Stimulated activated CD8-positive, alpha-beta memory T cell treated with anti-CD3 and anti-CD28 coated beads, Interleukin-4, amount 100 ng/mL, for 48 hours (primary cell): ENCODE measurements around the gene P3H1.
"Not testable (repeated sequence)": the region's sequence is repeated elsewhere in the genome, so short reads cannot be mapped to it uniquely, and the experiment has no call there.

Experiments
- DNase-seq: peaks from one replicate; pipeline ENCODE4 v3.0.0-alpha.2; 2020

P3H1 gene, protein sequence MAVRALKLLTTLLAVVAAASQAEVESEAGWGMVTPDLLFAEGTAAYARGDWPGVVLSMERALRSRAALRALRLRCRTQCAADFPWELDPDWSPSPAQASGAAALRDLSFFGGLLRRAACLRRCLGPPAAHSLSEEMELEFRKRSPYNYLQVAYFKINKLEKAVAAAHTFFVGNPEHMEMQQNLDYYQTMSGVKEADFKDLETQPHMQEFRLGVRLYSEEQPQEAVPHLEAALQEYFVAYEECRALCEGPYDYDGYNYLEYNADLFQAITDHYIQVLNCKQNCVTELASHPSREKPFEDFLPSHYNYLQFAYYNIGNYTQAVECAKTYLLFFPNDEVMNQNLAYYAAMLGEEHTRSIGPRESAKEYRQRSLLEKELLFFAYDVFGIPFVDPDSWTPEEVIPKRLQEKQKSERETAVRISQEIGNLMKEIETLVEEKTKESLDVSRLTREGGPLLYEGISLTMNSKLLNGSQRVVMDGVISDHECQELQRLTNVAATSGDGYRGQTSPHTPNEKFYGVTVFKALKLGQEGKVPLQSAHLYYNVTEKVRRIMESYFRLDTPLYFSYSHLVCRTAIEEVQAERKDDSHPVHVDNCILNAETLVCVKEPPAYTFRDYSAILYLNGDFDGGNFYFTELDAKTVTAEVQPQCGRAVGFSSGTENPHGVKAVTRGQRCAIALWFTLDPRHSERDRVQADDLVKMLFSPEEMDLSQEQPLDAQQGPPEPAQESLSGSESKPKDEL

DNA sequence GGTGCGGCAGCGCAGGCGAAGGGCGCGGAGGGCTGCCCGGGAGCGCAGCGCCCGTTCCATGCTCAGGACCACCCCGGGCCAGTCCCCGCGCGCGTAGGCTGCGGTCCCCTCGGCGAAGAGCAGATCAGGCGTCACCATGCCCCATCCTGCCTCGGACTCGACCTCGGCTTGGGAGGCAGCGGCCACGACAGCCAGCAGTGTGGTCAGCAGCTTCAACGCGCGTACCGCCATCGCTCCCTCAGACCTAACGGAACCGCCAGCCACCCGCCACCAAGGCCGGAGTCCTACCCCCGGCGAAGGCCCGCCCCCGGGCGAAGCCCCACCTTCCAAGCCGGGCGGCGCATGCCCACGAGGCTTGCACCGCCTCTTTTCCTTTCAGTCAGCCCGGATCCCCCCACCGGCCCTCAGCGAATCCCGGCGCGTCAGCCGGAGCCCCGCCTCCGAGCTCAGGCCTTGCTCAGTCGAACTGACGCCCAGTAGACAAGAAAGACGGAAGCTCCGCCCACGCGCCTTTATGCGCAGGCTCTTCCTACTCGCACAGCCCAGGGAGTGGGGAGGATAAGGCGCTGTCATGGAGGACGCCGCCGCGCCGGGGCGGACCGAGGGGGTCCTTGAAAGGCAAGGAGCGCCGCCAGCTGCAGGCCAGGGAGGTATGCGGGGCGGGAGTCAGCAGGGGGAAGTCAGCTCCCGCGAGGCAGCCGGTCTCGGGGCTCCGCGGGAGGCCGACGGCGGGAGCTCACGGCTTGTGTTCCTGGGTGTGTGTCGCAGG is at the start of gene P3H1, which contains the start of gene C1orf50:
TSS of gene P3H1 (minus strand) at position 288 of the 769 bp plus-strand sequence. CDS start at position 231, 57 bp downstream.
TSS of gene C1orf50 (plus strand) at position 509 of the 769 bp plus-strand sequence. CDS start at position 572, 63 bp downstream.
- DNase-seq: peak; percentile 100

DNA sequence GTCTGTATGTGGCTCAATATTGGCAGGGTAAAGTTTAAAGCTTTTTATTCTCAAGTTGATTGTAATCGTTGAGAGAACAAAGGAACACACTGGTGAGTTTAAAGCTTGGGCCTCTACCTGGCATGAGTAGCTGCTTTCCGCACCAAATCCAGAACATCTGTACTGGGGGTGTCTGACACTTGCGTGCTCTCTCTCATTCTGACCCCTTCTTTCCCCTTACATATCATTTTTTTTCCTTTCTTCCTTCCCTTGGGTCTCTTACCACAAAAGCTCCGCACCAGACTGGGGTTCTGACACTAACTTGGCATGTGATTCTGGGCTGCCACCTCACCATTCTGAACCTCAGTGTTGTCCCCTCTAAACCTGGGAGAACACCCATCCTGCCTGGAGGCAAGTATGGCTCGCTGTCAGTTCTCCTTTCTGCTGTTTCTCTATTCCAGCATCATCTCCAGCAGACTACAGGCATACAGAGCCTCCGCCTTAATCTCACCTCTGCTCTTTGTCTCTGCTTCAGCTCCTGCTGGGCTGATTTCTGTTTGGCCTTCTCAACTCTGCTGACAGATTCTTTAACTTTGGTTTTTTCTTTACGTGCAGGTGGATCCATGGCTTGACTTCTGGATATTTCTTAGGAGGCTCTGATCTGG is 49.2 kb upstream of the P3H1 start:
- DNase-seq: peak; percentile 31

DNA sequence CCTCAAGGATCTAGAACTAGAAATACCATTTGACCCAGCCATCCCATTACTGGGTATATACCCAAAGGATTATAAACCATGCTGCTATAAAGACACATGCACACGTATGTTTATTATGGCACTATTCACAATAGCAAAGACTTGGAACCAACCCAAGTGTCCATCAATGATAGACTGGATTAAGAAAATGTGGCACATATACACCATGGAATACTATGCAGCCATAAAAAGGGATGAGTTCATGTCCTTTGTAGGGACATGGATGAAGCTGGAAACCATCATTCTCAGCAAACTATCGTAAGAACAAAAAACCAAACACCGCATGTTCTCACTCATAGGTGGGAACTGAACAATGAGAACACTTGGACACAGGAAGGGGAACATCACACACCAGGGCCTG is 48.0 kb upstream of the P3H1 start:
- DNase-seq: not testable (repeated sequence)

DNA sequence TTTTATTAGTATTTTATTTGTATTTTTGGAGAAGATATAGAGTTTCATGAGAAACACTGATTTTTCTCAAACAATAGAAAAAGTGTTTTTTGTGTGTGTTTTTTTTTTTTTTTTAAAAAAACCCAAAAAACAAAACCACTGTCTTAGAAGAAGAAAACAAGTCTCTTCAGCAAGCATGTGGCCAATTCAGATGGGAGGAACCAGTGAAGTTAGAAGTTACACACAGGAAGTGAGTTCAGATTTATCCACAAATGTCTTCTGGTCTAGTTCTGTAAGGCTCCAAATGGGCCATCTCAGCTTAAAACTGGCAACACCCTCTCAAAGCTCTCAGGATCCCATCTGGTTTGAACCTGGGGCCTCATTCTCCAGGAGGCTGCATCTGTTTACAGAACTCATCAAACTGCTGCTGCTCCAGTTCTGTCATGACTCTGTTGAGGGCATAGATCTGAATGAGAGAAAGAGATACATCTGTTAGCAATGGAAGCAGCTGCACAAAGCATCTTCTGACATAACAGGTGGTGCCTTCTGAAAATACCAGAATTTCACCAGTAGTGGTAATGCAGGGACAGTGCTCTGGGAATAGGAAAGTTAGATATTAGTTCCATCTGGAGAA is 40.3 kb upstream of the P3H1 start:
- no peak for DNase-seq

DNA sequence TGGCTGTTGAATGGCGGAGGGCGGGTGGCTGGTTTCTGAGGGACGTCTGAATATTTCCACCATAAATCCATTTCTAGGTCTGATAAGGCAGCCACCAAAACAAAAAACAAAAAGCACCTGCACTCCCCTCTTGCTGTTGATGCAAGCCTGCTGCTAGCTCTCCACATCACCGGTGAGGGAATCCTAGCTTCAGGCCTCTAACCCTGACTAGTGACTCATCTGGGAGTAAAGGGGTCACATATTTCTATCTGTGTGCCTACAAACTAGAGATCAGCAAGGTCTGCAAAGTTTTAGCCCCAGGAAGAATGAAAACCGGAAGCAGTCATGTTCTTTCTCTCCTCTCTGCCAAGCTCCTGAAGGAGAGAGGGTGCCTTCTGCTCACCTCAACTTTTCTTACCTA is 39.8 kb upstream of the P3H1 start:
- no peak for DNase-seq

DNA sequence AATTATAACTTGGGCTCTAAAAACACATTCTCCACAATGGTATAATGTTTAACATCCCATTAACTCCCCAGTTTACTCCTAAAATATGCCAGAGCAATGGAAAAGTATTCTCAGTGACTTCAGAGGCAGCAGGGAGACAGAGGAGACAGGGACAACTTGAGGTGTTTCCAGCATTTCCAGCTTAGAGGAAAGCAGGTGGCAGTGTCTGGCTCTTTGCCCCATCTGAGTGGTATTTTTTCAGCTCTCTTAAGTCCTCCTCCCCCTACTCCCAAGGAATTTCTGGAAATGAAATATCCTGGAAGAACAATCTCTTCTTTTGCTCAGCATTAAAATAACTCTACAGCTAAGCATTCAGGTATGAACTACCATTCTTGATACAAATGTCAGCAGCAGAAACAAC is 39.3 kb upstream of the P3H1 start:
- DNase-seq: no peak

DNA sequence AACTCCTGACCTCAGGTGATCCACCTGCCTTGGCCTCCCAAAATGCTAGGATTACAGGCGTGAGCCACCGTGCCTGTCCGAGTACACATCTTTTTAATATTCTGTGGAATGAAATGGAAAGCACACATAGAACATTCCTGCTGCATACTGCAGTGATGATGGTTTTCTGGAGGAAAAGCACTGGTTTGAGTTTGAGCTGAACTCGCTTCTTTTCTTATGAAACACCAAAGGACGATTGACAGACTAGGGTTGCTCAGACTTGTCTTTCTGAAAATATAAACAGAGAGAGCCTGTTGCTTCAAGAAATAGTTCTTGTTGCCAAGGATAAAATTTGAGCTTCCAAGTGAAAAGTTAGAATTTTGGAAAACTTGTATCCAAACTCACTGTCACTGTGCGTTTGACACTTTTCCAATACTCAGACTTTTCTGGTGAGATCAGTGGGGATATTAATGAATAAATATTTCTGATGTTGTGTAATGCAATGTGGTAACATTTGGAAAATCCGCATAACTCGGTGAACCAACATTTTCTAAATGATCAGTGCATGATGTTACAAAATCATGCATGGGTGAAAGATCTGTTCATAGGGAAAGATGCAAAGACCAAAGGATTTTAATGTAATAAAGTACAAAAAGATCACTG is 35.1 kb upstream of the P3H1 start:
- DNase-seq: no peak

DNA sequence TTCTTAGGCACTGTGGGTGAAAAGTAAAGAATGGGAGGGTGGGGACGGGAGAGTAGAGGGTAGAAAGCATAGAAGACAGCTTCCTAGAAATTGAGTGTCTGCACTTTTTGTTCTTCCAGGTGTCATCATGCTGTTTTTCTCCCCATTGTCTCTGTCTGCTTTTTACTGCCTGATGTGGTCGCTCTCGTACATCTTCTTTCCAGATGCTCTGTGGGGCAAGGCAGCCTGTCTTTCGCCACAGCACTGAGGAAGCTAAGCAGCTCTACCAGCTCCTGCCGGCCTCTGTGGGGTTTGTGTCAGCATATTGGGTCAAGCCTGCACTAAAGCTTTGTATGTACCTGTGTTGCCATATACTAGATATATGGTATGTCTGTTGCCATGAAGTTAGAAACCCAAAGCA is 31.2 kb upstream of the P3H1 start:
- DNase-seq: no peak

DNA sequence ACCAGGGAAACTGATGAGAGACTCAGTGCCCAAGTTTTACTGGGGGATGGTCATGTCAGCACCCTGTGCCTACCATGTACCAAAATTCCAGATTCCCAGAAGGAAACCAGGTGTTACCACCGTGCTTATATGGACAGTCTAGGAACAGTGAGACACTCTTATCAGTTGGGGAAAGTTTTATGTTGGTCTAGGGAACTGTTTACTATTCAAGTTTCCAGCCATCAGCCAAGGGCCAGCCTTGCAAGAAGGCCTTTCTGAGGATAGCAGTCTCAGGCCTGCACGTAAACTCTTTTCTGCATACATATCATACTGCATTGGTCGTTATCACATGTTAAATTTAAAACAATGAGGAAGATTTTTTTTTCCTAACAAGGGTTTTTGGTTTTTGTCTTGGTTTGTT is 30.6 kb upstream of the P3H1 start:
- DNase-seq: no peak

DNA sequence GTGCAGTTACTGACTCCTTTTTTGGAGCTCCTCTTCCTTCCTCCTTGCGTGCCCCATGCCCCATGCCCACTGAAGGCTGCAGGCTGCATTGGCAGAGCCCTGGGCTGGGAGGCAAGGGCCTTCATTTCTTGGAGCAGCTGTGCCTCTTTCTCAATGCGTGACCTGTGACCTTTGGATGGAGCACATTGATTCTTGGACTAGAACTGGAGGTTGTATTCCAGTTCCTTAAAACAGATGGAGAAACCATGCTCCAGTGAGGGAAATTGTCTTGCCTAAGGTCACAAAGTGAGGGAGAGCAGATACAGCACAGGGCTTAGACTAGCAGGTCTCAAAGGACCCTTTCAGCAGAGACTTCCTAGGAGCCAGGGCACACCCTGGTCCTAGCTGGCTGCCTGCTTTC is 27.0 kb upstream of the P3H1 start:
- DNase-seq: no peak

DNA sequence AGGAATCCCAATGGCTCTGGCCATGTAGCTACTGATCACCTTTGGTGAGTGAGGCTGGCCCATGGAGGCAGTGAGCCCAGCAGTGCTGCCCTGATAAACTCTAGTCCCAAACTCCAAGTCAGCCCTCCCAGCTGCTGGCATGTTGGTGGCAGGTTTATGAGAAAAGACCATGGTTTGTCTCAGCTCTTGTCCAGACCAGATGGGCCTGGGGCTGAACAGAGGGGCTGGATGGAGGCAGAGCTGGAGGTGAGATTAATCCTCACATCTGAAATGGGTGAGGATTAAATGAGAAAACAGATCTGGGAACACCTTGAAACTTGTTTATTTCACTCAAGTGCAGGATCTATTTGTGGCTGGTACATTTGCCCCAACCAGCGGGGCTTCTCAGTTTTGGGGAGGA is 21.2 kb upstream of the P3H1 start:
- DNase-seq: no peak

DNA sequence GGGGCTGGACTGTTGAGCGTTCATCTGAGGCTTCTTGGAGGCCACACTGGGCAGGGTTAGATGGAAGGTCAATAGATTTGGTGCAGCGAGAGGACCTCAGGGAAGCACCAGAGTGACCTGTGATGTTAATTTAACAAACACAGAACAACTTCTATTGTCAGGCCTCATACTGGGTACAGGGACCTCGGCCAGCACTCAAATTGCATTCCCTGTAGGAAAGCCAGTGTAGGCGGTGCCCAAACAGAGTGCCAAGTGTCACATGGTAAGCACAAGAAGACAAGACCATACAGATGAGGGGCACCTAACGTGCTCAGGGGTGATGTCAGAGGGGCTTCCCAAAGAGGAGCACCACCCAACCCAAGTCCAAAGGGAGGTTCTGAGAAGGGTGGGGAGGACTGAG is 19.3 kb upstream of the P3H1 start:
- DNase-seq: no peak

DNA sequence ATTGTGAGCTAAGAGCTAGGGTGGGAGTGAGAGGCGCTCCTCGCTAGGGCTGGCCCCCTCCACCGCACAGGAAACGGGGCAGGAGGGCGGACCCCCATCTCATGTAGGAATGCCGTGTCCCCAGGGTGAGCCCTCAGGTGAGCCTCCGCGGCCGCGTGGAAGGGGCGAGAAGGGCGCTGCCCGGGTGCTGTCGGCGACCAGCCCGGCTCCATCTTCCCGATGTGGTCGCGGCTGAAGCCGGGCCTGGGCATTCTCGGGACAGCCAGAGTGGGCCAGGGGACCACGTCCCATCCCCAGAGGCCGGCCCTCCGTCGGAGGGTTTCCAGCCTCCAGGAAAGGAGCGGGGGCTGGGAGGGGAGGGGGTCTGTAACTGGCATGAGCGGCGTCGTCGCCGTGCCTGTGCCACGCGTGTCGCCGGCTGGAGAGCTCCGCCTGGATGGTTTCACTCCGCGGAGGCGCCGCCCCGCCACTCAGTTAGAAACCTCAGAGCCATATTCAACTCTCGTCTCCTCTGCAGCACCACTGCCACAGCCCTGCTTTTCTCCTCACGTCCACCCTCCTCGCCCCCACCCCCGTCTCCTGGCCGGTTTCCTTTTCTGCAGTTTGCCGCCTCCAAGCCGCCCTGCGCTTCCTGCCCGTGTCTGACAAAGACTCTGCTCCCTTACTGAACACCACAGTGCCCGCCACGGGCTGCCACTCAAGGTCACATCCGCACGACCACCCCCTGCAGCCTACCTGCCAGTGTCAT is 18.3 kb upstream of the P3H1 start, which contains the start of gene TMEM269:
TSS of gene TMEM269 (plus strand) at position 46 of the 748 bp plus-strand sequence. CDS start 4,903 bp downstream, outside the sequence.
- peak; percentile 59 for DNase-seq

DNA sequence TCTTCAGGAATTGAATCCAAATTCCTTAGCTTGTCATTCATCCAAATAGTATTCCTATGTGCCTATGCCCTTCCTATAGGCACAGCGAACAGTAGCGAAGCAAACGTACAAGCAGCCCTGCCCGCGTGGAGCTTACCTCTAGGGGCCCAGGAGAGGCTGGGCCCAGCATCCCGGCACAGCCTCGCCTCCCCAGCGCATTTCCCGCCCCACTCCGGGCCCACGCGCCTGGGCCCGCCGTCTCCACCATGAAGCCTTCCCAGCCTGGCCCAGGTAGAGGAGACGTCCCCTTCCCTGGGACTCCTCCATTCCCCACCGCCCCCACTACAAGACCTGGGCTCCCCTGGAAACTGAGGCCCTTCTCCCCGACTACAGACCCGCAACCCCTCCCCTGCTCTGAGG is 17.7 kb upstream of the P3H1 start:
- DNase-seq: no peak

DNA sequence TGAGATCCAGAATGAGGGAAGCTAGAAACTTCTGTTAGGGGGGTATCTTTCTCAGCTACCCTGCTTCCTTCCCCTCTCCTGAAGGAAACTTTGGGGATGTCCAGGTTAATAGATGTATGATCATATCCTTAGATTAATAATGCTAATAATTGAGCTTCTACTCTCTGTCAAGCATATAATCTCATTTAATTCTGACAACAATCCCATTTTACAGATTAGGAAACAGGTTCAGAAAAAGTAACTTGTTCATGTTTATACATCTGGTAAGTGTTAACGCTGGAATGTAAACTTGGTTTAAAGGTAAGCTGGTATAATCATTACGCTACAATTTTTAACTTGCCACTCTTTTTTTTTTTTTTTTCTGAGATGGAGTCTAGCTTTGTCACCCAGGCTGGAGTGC is 16.3 kb upstream of the P3H1 start:
- DNase-seq: no peak

DNA sequence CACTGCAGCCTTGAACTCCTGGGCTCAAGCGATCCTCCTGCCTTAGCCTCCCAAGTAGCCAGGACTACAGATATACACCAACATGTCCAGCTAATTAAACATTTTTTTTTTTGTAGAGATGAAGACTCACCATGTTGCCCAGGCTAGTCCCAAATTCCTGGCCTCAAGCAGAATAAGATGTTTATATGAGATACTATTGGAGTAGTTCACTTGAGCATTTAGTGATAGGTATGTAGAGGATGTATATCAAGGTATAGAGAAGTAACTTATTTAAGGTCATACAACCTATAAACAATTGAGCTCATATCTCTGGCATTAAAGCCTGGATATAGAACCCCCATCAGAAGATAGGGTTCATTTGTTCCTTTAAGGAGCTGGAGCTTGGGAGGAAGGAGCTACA is 13.3 kb upstream of the P3H1 start:
- DNase-seq: no peak

DNA sequence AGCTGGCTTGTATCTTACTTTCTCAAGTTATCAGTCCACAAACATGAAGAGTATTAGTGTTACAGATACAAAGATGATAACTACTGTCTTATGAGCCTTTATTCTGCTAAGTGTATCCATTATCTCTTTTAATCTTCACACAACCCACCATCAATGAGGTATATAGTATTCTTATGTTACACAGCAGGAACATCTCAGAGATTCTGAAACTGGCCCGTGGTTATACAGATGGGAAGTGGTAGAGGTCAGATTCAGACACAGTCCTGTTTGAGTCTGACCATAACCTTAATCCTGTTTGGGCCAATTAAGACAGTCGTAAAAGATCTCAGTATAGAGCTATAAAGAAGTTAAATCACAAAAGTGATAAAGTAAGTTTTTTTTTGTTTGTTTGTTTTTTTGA is 12.9 kb upstream of the P3H1 start:
- no peak for DNase-seq

DNA sequence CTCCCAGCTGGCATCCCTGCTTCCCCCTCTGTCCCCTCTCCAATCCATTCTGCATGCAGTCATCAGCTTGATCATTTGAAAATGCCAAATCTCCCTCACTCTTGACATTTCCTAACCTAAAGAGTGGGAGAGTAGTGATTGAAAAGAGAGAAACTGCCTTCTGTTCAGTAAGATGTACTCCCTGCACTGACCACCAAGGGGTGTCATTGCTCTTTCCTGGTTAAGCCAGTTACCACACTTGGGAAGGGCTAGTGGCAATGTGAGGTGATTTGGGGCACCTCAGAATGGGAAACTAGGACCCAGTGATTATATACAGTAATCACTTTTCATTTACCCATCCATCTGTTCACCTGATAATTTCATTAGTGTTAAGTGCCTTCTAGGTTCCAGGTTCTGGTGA is 11.0 kb upstream of the P3H1 start:
- peak; percentile 45 for DNase-seq

DNA sequence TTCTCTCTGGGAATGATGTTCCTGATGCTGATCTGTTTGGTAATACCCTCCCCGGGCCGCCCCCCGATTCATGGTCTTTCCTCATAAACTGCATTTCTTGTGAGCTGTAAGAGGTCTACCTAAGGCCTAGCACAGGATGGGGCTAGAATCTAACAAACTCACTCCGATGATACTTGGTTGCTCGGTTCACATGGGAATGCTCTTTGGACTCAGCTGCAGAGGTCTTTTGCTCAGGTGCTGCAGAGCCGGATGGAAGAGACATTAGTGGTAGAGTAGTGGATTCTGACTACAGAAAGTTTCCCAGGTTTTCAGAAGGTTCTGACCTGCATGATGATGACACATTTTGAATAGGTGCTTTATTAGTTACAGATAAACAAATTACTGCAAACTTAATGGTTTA is 9.7 kb upstream of the P3H1 start:
- no peak for DNase-seq

DNA sequence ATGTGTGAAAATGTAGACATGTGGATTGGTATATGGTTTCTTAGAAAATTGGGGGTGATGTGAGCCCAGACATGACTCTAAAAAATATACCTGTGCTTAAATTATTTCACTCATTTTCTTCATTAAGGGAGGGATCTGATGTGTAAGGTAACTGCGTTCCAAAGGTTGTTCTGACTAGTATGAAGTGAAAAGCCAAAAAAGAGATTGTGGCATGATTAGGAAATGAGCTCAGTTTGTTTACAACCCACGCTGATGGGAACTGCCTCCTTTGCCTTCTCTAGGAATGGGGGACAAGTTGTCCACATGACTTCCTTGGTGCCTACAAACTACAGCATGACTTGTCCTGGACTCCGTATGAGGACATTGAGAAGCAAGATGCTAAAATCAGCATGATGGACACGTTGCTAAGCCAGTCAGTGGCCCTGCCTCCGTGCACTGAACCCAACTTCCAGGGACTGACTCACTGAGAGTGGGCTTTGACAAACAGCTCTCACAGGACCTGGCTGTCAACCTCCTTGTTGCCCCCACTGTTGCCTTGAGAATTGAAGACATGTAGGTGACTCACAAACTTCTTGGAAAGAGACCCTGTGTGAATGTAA is 8.2 kb upstream of the P3H1 start:
- DNase-seq: peak; percentile 39

DNA sequence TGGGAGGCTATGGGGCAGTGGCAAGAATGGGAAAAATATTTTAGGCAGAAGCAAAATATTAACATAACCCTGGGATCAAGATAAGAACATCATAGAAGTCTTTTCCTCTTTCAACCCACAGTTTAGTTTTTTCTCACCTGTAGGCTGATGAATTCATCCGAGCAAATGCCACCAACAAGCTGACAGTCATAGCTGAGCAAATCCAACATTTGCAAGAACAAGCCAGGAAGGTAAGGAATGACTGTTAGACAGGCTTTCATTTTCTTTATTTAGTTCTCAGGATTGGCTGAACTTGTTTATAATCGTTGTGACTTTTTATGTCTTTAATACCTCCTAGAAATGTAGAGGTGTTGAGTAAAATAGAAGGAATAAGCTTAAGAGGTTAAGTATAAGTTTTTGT is 6.6 kb upstream of the P3H1 start:
- DNase-seq: no peak
